HS-5 (cell line): ENCODE measurements around the gene RXRB.

Source experiments
- DNase-seq: peaks from one replicate; pipeline ENCODE4 v3.0.0-alpha.2; 2012; ENCODE audit warnings: low read depth

The RXRB gene

GRCh38 chr6:33175436-33176069 is 24.9 kb downstream of the RXRB start:
- DNase-seq, result no peak

- no peak for DNase-seq
Measured at GRCh38 chr6:33174784-33175183, 25.7 kb downstream of the RXRB start.

- no peak for DNase-seq
Measured at GRCh38 chr6:33173535-33174180, 26.8 kb downstream of the RXRB start.

GRCh38 chr6:33172688-33173534 is 27.6 kb downstream of the RXRB start:
- DNase-seq, result no peak

- DNase-seq, result no peak
Measured at GRCh38 chr6:33171880-33172687, 28.4 kb downstream of the RXRB start.

- DNase-seq, result no peak
Measured at GRCh38 chr6:33171016-33171879, 29.2 kb downstream of the RXRB start.

- DNase-seq, result no peak
Measured at GRCh38 chr6:33170176-33171015, 30.1 kb downstream of the RXRB start.

- no peak for DNase-seq
Measured at GRCh38 chr6:33169291-33170175, 30.9 kb downstream of the RXRB start.

- no peak for DNase-seq
Measured at GRCh38 chr6:33168639-33169038, 31.8 kb downstream of the RXRB start.

- no peak for DNase-seq
Measured at GRCh38 chr6:33168284-33168601, 32.2 kb downstream of the RXRB start.

GRCh38 chr6:33167374-33168283 is 32.8 kb downstream of the RXRB start:
- no peak for DNase-seq

GRCh38 chr6:33166811-33167210 is 33.7 kb downstream of the RXRB start:
- no peak for DNase-seq

- no peak for DNase-seq
Measured at GRCh38 chr6:33166363-33166762, 34.1 kb downstream of the RXRB start.

GRCh38 chr6:33165581-33166258 is 34.7 kb downstream of the RXRB start:
- no peak for DNase-seq

GRCh38 chr6:33164665-33165373 is 35.6 kb downstream of the RXRB start:
- DNase-seq, result no peak

- no peak for DNase-seq
Measured at GRCh38 chr6:33164176-33164575, 36.3 kb downstream of the RXRB start.

GRCh38 chr6:33163540-33163939 is 36.9 kb downstream of the RXRB start:
- no peak for DNase-seq
